MM.1S (cell line): ENCODE measurements around the gene P2RY6.
A peak's percentile ranks its signal among the peaks of the same experiment; 100 is the strongest.

Experiments
- EZH2 ChIP-seq: fragments of 300-600 bp; sonication (generic); optimal IDR thresholded peaks from 2 replicates; pipeline ENCODE3; 2017; ENCODE audit warnings: low read depth, mild to moderate bottlenecking, antibody characterized with exemption, low read length, mixed read lengths
- EZH2phosphoT487 ChIP-seq: fragments of 300-600 bp; sonication (generic); IDR thresholded peaks from 2 replicates; pipeline ENCODE4 v1.6.1; 2018; ENCODE audit warnings: antibody characterized with exemption, low read length
- TF ChIP-seq, protein P1 (sequence below): fragments of 300-600 bp; sonication (generic); IDR thresholded peaks from 2 replicates; pipeline ENCODE4 v1.5.1; 2016; ENCODE audit warnings: antibody characterized with exemption, low read length, mixed read lengths

DNA sequence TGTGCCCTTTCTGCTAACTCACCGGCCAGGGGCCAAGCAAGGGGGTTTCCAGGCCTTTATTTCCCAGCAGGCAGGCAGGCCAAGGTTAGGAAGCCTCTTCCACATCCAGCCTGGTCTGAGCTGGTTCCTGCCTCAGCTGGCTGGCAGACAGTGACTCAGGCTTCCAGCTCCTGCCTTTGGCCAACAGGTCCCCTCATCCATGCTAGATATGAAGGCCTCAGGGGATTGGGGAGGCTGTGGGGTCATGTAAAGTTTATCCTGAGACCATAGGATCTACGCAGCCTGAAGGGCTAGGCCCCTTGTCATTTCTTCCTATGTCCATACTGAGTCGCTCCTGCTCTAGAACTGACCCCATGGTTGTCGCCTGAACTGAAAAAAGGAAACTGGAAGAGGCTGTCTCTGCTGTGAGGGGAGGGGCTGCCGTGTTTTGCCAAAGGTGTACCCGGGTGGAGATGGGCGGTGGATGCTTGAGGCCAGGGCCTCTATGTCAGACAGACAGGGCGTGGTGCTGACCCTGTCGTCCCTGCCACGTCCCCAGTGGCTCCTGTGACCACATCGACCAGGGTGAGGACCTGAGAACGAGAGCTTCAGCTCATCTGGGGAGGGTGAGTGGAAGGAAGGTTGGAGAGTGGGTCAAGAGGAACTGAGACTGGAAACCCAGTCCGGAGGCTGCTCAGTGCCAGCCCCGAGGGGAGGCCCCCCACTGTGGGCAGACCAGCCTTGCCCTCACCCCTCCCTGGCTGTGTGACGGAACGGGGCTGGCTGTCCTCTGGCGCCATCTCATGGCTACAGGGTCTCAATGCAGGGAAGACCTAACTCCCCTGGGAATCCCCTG is 17.0 kb downstream of the P2RY6 start:
- TF ChIP-seq, protein P1, sequence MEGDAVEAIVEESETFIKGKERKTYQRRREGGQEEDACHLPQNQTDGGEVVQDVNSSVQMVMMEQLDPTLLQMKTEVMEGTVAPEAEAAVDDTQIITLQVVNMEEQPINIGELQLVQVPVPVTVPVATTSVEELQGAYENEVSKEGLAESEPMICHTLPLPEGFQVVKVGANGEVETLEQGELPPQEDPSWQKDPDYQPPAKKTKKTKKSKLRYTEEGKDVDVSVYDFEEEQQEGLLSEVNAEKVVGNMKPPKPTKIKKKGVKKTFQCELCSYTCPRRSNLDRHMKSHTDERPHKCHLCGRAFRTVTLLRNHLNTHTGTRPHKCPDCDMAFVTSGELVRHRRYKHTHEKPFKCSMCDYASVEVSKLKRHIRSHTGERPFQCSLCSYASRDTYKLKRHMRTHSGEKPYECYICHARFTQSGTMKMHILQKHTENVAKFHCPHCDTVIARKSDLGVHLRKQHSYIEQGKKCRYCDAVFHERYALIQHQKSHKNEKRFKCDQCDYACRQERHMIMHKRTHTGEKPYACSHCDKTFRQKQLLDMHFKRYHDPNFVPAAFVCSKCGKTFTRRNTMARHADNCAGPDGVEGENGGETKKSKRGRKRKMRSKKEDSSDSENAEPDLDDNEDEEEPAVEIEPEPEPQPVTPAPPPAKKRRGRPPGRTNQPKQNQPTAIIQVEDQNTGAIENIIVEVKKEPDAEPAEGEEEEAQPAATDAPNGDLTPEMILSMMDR, result peak; percentile 97
- TF ChIP-seq EZH2 (no peak), EZH2phosphoT487 (no peak)
